ENCODE measurements around the gene ACAA1.

The ACAA1 gene

DNA sequence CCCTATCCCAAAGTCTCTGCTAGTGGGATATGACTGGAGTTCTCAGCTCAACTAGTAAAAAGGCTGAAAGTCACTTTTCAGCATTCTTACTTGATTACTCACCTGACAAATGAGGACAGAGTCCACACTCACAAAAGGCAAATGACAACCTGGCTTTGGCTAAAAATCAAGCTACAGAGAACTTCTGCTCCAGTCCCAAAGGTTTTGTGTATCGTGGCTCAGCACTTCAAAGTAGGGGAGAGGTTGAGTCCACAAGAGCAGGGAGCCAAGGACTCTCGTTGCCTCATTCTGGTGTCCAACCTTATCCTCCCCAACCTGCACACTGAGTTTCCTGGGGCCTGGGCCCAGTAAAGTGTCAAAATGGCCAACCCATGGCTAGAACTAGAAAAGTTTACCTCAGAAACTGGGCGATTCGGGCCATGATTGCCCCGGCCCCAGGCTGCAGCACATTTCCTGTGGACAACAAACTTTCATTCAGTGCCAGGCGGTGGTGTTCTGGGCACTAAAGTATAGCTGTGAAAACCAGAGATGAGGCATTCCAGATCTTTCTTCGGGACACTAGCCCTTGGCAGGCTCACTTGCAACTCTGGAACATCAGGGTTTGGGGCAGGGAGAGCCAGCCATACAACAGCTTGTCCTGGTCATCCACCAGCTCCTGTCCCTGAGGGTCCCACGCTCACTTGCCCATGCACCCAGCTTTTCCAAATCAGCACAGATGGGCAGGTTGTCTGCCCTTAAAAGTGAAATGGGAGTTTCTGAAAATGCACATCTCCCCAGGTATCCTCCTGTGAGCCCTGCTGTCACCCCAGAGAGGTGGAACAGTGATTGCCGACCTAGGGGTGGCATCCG is 3.1 kb downstream of the ACAA1 start:
- DNase-seq: no peak

DNA sequence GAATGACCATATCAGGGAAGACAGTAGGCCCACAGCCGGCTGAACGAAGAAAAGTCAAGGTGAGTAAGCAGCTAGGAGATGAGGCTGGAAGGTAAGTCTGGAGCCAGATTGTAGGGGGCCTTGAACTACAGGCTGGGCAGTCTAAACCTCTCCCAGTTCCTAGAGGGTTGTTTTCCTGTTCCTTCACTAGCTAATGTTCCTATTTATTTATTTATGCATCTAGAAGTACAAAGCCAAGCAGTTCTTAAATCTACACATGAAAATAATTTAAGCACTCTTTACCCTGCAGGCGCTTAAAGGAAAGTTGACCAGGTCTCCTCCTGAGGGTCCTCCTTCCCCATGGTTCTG is 3.7 kb downstream of the ACAA1 start:
- DNase-seq: no peak

DNA sequence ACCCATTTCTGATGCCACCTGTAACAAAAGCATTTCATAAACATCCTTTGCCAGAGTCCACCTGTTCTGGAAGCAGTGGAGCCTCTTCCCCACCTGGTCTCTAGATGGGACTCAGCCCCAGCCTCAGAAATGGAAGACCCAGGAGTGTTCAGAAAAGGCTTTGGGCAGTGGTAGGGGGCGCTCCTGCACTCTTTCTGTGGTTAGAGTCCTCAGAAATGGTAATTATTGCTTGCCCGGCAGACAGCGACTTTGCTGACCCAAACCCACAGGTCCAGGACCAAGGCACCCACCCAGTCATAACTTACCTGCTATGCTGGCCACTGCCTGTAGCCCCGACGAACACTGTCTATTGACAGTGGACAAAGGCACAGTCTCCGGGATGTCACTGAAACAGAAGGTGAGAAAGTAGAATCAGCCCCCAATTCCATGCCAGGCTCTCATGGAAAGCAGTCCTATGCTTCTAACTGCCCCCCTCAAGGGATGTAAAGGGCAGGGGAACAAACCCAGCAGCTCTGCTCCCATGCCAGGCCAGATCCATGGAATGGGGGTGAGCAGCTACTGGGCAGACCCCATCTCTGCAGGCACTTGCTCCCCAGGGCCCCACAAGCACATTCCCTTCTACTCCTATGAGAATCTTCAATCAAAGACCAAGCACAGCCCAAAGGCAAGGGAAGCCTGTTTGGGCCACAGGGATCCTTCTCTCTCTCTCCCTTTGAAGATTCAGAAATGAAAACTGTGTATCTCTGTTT is 5.1 kb downstream of the ACAA1 start:
- no peak for DNase-seq

DNA sequence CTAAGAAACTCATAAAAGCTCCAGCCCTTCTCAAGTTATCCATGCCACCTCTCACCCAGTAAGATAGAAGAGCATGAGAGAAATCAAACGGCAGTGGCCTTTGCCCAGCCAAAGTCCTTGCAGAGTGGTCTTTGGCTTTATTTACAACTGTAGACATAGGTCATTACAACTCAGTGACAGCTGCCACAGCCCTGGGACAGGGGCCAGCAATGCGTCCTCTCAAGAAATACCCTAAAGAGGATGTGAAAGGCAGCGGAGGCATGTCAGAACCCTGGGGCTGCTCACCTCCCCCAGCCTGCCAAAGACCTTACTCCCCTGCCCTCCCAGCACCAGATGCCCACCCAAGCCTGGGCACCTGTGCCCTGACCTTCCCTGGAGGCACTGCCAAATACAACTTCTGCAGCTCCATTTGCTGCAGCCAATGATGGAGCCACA is 6.3 kb downstream of the ACAA1 start:
- no peak for DNase-seq

DNA sequence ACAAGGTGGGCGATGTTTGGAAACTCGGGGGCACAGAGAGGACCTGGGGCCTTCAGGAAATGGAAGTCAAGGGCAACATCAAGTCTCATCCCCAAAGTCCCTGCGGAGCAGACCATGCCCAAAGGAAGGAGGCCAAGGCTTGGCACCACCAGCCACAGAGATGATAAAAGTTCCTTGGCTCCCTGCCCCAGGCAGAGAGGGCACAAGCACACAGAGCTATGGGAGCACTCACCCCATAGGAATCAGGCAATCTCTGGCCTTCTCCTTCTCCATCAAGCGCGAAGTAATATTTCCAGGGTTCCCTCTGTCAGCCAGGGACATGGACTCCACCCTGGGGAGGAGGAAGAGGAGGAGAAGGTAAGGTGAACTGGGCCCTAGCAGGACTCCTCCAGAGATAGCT is 7.9 kb downstream of the ACAA1 start:
- no peak for DNase-seq

DNA sequence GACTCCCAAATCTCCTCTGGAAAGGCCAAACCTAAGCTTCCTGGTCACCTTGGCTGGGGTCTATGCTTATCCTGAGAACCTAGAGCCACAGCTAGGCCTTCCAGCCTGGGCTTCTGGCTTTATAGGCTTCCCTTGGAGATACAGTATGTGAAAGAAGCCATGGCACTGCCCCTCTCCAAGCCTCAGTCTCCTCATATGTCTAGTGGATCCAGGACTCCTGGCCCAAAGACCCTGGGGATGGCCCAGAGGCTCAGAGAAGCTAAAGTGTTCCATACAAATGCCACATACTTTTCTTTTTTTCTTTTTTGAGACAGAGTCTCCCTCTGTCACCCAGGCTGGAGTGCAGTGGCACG is 8.6 kb downstream of the ACAA1 start:
- DNase-seq: no peak

DNA sequence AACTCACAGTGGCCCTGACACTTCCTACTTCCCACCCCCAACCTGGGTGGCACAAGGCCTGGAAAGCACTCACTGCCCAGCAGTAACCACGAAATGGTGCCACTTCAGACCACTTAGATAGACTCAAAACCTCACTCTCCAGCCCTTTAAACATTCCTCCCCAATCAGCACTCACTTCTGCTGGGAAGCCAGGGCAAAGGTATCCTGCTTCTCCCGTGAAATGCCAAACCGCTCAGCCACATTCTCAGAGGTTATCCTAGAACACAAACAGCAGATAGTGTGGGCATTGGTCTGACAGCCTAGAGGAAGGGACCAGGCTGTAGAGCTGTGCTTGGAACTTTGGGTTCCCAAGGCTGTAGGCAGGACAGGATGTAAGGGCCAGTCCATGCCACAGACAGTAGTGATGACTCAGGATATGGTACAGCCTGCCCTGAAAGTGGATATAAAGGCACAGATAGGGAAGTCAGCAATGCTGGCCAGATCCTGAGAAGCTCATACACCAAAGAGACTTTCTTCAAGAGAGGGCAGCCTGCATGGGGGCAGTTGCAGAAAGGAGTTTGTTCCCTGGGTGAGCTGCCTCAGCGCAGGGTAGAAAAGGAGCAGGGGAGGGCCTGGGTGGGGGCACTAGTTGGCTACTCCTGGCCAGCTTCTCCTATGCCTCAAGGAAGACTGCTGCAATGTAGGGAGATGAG is 9.2 kb downstream of the ACAA1 start:
- no peak for DNase-seq

DNA sequence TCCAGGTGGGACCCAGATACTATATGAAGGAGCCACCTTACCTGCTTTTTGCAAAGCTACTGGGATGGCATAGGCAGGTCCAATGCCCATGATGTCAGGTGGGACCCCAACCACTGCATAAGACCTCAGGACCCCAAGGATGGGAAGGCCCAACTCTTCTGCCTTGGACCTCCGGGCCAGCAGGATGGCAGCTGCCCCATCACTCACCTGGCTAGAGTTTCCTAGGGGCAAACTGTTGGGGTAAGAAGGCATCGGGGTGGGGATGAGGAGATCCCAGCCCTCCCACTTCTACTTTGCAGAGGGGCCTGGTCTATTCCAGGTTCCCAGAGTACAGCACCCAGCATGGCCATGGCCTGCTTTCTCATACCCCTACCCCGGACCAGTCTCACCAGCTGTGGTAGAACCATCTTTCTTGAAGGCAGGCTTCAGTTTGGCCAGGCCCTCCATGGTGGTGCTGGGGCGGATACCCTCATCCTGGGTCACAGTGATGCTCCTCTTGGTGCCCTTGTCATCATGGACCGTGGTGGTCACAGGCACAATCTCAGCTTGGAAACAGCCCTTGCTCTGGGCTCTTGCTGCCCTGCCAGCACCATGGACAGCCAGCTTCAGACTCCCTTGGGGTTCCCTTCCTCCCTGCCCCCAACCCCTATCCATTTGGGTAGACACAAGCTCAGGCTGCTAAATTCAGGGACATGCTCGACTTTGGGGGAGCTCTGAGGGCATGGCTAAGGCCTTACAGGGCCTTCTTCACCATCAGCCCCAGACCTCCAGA is 10.6 kb downstream of the ACAA1 start:
- DNase-seq: no peak

DNA sequence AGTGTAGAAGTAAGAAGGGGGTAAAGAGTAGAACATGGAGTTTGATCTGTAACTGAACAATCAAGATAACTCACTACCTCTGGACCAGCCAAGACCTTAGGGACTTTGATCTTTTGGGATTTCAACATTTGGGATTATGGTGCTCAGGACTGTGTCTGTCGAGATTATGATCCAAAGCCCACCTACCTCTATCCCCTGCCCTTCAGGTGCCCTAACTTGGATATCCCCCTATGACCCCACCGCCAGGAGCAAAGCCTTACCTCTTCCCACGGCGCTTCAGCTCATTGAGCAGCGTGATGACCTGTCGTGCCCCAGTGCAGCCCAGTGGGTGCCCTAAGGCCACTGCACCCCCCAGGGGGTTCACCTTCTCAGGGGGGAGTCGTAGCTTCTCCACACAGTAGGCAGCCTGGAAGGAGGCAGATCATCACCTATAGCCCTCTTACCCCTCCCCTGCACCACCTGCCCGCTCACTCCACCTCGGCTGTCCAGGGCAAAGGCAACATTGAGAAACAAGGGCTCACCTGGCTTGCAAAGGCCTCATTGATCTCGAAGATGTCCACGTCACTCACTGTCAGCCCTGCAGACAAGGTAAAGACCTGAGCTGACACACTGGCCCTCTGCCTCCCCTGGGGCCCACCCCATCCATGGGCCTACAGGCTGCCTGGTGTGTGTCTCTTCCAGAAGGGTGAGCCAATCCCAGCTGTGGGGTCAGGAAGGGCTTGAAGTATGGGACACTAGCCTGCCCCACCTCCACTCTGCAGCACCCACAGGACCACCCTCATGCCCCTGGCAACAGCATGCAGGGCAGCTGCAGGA is 11.4 kb downstream of the ACAA1 start:
- no peak for DNase-seq

DNA sequence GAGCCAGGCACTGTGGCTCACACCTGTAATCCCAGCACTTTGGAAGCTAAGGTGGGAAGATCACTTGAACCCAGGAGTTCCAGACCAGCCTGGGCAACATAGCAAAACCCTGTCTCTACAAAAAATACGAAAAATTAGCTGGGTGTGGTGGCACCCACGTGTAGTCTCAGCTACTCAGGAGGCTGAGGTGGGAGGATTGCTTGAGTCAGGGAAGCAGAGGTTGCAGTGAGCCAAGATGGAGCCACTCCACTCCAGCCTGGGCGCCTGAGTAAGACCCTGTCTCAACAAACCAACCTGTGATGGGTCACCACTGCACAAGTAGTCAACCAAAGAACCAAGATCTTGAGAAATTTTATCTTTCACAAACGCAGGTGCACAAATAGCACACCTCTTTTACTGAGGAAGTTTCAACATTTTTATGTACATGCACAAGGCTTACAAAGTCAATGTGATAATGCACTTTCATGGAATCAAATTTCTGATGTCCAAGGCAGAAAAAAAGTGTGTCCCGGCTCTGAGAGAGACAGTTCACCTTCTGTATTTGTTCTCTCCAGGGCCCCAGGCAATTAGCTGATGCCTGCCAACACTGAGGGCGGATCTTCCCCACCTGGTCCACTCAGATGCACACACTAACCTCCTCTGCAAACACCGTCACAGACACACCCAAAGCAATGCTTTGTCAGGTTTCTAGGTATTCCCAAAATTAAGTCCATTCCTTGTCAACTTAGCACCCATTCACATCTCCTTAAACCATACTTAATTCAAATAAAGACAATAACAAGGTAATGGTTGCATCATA is 12.4 kb downstream of the ACAA1 start:
- DNase-seq: no peak

DNA sequence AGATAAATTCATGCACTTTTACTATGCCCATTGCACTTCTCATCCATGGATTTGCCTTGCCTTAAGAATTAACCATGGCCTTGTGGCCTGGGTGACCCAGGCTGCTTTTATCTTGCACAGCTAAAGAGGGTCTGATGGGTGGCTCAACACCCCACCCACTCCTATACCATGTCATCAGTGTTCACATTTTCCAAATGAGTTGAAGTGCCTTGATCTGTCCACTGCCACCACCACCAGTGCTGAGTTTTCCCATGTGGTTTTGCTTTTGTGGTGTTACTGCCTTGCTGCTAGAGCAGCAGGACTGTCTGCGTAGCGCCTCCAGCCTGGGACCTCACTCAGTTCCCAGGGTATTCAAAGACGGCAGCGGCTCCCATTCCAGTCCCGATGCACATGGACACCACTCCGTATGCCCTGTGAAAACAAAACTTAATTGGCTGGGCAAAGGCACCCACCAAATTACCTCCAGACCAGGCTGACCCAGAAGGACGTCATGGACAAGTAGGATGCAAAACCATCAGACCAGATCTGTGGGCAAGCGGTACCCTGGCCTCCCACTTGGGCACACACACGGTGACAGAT is 14.1 kb downstream of the ACAA1 start:
- DNase-seq: no peak

DNA sequence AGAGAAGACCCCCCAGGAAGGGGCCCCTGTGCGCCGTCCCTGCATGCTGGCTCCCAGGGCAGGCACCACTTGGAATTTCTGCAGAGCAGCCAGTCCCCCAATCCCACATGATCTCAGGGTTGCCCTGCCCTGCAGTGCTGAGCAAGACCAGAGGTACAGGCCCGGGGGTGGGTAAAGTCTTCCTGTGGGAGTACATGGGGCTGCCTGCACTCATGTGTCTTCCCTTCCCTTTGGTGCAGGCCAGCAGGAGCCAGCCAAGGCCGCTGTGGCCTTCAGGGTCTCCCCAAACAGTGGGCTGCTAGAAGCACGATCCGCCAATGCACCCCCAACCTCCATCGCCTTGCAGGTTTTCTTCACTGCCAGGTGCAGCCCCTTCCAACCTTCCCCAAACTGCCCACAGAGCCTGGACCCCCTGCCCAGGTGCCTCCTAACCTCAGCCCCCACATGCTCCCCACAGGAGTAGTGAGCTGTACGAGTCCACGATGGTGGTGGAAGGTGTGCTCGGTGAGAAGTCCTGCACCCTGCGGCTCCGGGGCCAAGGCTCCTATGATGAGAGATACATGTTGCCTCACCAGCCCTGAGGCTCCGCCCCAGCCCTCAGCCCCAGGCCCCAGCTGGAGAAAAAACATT is 15.0 kb downstream of the ACAA1 start:
- DNase-seq: no peak

DNA sequence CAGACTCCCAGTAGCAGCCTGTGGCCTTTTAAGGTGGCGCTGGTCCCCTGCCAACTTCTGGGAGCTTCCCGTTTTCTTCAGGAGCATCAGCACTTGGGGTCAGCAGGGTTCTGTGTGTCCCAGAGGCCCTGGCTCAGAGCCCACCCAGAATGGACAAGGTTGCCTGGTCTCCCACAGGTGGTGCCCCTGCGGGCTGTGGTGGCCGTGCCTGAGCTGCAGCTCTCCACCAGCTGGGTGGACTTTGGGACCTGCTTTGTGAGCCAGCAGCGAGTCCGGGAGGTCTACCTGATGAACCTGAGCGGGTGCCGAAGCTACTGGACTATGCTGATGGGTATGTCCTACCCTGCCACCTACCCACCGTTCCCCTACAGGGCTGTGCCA is 15.5 kb downstream of the ACAA1 start:
- no peak for DNase-seq

DNA sequence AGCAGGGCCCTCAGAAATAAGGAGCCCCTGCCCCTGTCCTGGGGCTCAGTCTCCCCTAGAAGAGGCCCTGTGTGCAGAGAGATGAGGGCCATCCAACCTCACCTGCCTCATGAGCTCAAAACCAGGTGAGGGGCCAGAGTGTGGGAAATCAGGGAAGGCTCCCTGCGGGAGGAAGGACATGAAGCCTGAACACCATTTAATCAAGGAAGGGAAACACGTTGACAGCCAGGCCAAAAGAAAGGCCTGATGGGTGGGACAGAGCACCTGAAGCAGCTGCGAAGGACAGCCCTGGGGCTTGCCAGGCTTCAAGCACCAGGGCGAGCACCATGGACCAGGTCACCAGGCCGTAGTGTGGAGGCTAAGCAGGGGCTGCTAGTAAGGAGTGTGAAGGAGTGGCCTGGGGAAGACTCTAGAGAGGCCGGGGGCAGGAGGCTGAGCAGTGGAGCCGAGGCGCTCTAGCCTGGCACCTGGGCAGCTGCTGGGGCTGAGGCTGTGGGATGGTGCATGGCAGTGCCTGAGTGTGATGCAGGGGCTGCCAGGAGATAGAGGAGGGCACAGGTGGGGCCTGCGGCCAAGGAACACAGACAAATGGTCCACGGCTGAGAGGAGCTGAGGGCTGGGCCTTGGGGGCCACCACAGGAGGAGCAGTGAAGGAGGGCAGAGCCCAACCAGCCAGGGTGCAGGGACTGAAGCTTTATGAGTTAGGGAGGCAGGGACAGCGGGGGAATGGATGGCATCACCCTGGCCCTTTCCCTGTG is 16.1 kb downstream of the ACAA1 start:
- no peak for DNase-seq

DNA sequence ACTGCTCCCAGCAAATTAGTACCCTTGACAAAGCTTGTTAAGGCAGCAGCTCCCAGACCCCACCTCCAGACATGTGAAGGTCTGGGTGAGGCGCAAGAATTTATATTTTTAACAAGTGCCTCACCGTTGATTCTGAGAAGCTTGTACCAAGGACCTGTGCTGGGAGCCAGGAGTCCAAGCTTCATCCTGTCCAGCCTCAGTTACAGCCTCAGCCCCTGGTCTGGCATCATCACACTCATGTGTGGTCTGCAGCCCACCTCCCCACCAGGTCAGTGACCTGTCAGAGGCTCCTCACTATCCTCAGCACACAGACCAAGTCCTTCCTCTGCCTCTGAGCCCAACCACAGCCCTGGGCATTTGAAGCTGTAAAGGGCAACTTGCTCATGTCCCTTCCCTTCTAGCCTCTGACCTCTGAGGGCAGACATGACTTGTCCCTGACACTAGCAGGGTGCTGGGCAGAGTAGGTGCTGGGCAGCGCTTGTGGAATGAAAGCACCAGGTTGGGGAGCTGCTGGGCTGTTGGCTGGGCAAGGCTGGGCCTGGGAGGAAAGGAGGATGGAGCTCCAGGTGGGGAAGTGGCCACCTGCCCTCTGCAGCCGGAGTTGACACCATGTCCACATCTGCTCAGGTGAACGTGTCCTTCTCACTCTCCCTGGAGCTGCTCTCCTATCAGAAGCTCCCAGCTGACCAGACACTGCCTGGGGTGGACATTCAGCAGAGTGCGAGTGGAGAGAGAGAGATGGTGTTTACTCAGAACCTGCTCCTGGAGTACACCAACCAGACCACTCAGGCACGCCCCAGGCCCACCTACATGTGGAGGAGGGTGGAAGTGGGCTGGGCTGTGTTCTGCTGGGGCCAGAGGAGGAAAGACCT is 16.9 kb downstream of the ACAA1 start:
- no peak for DNase-seq

DNA sequence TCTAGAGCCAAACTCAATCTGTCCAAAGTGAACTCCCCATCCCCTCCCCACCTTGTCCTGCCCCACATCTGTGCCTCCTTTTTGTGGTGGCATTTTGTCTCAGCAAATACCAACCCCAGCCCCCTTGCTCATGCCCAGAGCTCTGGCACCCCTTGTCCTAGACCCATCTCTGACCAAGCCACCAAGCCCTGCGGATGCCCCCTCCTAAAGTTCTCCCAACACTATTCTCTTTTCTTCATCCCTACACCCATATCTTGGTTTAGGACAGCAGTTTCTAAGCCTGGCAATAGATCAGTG is 17.7 kb downstream of the ACAA1 start:
- DNase-seq: no peak

DNA sequence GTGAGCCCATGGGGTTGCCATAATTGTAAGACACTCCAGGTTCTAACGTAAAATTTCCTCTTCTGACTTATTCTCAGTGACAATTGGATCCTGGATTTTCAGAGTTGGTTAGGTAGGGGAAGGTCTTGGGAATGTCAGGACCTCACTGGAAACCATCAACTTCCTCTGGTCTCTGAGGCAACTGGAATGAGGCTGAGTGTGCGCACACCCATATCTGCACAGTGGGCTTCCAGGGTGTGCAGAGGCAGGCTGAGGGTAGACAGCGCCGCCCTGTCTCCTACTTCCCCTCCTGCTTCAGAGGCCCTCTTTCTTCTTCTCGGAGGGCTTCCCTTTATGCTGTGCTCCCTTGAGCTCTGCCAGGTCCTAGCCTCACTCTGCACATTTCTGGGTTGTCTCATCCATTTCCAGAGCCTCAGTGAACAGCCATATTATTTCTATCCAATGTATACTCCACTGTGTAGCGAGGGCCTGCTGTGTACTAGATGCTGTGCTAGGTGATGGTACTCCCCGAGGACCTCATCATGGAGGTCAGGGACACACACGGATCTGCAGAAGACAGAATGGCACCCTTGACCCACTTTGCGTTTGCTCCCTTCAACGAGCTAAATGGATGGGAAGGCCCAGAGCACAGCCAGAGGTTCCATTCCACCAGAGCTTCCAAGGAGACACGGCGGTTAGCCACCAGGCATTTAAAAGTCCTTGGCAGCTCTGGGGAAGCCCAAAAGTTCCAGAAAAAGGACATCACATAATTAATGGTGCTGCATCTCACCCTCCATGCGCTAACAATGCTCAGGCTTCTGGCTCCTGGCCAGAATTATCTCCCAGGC is 18.3 kb downstream of the ACAA1 start:
- no peak for DNase-seq
